WTC11 (cell line): ENCODE results near the gene ACTL7A.

Experiments
- CREB1 ChIP-seq: sonication (generic); formaldehyde crosslinking; IDR thresholded peaks from 2 replicates; pipeline ENCODE4 v1.8.0; 2023; ENCODE audit warnings: mild to moderate bottlenecking, missing genetic modification reagents
- ELF4 ChIP-seq: sonication (generic); formaldehyde crosslinking; IDR thresholded peaks from 2 replicates; pipeline ENCODE4 v1.8.1; 2022; ENCODE audit warnings: low read depth, mild to moderate bottlenecking, moderate library complexity, missing genetic modification reagents
- EMX1 ChIP-seq: fragments of 250-450 bp; sonication (Bioruptor Pico); IDR thresholded peaks from 2 replicates; pipeline ENCODE4 v1.8.0; 2021; ENCODE audit warnings: mild to moderate bottlenecking
- RELA ChIP-seq: sonication (generic); formaldehyde crosslinking; IDR thresholded peaks from 2 replicates; pipeline ENCODE4 v1.8.1; 2022; ENCODE audit warnings: missing genetic modification reagents, mild to moderate bottlenecking, borderline replicate concordance
- TCF7 ChIP-seq: sonication (generic); formaldehyde crosslinking; IDR thresholded peaks from 2 replicates; pipeline ENCODE4 v1.8.0; 2022; ENCODE audit warnings: mild to moderate bottlenecking, low read depth, missing genetic modification reagents, moderate library complexity
- TF ChIP-seq, protein P1 (sequence below): sonication (generic); formaldehyde crosslinking; IDR thresholded peaks from 2 replicates; pipeline ENCODE4 v1.8.1; 2023; ENCODE audit warnings: mild to moderate bottlenecking, missing genetic modification reagents
- TF ChIP-seq, protein P2 (sequence below): sonication (generic); formaldehyde crosslinking; IDR thresholded peaks from 2 replicates; pipeline ENCODE4 v1.8.0; 2022; ENCODE audit warnings: mild to moderate bottlenecking, missing genetic modification reagents
- TF ChIP-seq, protein P3 (sequence below): fragments of 200-600 bp; IDR thresholded peaks from 2 replicates; pipeline ENCODE4 v1.8.0; 2022; ENCODE audit warnings: antibody characterized with exemption
- TF ChIP-seq, protein P4 (sequence below): sonication (generic); formaldehyde crosslinking; IDR thresholded peaks from 2 replicates; pipeline ENCODE4 v1.8.0; 2023; ENCODE audit warnings: missing genetic modification reagents, mild to moderate bottlenecking, borderline replicate concordance
- TF ChIP-seq, protein P5 (sequence below): sonication (generic); formaldehyde crosslinking; IDR thresholded peaks from 2 replicates; pipeline ENCODE4 v1.8.1; 2023; ENCODE audit warnings: mild to moderate bottlenecking, moderate library complexity, missing genetic modification reagents

DNA sequence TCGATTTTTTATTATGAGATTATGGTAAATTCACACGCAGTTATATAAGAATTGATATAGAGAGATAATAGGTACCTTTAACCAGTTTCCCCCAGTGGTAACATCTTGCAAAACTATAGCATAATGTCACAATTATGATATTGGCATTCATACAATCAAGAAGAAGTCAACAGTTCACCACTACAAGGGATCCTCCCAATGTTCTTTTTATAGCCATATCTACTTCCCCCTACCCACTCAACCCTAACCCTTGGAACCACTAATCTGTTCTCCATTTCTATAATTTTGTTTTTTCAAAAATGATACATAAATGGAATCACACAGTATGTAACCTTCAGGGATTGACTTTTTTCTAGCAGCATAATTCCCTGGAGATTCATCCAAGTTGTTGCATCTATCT, 16.1 kb upstream of the ACTL7A start:
- no peak for TF ChIP-seq CREB1 (CRISPR knock-in tag)
- TF ChIP-seq, protein P1, sequence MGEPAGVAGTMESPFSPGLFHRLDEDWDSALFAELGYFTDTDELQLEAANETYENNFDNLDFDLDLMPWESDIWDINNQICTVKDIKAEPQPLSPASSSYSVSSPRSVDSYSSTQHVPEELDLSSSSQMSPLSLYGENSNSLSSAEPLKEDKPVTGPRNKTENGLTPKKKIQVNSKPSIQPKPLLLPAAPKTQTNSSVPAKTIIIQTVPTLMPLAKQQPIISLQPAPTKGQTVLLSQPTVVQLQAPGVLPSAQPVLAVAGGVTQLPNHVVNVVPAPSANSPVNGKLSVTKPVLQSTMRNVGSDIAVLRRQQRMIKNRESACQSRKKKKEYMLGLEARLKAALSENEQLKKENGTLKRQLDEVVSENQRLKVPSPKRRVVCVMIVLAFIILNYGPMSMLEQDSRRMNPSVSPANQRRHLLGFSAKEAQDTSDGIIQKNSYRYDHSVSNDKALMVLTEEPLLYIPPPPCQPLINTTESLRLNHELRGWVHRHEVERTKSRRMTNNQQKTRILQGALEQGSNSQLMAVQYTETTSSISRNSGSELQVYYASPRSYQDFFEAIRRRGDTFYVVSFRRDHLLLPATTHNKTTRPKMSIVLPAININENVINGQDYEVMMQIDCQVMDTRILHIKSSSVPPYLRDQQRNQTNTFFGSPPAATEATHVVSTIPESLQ (CRISPR knock-in tag): no peak
- TF ChIP-seq, protein P2, sequence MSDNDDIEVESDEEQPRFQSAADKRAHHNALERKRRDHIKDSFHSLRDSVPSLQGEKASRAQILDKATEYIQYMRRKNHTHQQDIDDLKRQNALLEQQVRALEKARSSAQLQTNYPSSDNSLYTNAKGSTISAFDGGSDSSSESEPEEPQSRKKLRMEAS: no peak
- no peak for TF ChIP-seq ELF4 (CRISPR knock-in tag)
- TF ChIP-seq, protein P3, sequence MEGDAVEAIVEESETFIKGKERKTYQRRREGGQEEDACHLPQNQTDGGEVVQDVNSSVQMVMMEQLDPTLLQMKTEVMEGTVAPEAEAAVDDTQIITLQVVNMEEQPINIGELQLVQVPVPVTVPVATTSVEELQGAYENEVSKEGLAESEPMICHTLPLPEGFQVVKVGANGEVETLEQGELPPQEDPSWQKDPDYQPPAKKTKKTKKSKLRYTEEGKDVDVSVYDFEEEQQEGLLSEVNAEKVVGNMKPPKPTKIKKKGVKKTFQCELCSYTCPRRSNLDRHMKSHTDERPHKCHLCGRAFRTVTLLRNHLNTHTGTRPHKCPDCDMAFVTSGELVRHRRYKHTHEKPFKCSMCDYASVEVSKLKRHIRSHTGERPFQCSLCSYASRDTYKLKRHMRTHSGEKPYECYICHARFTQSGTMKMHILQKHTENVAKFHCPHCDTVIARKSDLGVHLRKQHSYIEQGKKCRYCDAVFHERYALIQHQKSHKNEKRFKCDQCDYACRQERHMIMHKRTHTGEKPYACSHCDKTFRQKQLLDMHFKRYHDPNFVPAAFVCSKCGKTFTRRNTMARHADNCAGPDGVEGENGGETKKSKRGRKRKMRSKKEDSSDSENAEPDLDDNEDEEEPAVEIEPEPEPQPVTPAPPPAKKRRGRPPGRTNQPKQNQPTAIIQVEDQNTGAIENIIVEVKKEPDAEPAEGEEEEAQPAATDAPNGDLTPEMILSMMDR: no peak
- TF ChIP-seq, protein P4, sequence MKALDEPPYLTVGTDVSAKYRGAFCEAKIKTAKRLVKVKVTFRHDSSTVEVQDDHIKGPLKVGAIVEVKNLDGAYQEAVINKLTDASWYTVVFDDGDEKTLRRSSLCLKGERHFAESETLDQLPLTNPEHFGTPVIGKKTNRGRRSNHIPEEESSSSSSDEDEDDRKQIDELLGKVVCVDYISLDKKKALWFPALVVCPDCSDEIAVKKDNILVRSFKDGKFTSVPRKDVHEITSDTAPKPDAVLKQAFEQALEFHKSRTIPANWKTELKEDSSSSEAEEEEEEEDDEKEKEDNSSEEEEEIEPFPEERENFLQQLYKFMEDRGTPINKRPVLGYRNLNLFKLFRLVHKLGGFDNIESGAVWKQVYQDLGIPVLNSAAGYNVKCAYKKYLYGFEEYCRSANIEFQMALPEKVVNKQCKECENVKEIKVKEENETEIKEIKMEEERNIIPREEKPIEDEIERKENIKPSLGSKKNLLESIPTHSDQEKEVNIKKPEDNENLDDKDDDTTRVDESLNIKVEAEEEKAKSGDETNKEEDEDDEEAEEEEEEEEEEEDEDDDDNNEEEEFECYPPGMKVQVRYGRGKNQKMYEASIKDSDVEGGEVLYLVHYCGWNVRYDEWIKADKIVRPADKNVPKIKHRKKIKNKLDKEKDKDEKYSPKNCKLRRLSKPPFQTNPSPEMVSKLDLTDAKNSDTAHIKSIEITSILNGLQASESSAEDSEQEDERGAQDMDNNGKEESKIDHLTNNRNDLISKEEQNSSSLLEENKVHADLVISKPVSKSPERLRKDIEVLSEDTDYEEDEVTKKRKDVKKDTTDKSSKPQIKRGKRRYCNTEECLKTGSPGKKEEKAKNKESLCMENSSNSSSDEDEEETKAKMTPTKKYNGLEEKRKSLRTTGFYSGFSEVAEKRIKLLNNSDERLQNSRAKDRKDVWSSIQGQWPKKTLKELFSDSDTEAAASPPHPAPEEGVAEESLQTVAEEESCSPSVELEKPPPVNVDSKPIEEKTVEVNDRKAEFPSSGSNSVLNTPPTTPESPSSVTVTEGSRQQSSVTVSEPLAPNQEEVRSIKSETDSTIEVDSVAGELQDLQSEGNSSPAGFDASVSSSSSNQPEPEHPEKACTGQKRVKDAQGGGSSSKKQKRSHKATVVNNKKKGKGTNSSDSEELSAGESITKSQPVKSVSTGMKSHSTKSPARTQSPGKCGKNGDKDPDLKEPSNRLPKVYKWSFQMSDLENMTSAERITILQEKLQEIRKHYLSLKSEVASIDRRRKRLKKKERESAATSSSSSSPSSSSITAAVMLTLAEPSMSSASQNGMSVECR (CRISPR knock-in tag): no peak
- TF ChIP-seq EMX1 (CRISPR knock-in tag): no peak
- no peak for TF ChIP-seq RELA (CRISPR knock-in tag)
- TF ChIP-seq TCF7: no peak
- TF ChIP-seq, protein P5, sequence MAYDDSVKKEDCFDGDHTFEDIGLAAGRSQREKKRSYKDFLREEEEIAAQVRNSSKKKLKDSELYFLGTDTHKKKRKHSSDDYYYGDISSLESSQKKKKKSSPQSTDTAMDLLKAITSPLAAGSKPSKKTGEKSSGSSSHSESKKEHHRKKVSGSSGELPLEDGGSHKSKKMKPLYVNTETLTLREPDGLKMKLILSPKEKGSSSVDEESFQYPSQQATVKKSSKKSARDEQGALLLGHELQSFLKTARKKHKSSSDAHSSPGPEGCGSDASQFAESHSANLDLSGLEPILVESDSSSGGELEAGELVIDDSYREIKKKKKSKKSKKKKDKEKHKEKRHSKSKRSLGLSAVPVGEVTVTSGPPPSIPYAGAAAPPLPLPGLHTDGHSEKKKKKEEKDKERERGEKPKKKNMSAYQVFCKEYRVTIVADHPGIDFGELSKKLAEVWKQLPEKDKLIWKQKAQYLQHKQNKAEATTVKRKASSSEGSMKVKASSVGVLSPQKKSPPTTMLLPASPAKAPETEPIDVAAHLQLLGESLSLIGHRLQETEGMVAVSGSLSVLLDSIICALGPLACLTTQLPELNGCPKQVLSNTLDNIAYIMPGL (CRISPR knock-in tag): no peak
